SK-N-MC (cell line): ENCODE data around the gene MLST8.

Experiments
- EZH2 ChIP-seq: fragments of 200-600 bp; sonication (generic); IDR thresholded peaks from one replicate; pipeline ENCODE4 v1.6.1; 2017; ENCODE audit warnings: antibody characterized with exemption
- POLR2AphosphoS5 ChIP-seq: IDR thresholded peaks from 2 replicates; pipeline ENCODE4 v1.6.1; 2012; ENCODE audit warnings: mild to moderate bottlenecking, low read depth, low read length, borderline replicate concordance

GRCh38 chr16:2161911-2162310 is 43.3 kb upstream of the MLST8 start:
- TF ChIP-seq POLR2AphosphoS5 (no peak), EZH2 (no peak)
